OCI-LY3 (cell line): ENCODE results near the gene TIAM2.
A peak's percentile ranks its signal among the peaks of the same experiment; 100 is the strongest.

ENCODE experiments used
- H2AFZ ChIP-seq: fragments of 200-600, 300-600 bp; shearing (Covaris generic); 2 replicates; pipeline ENCODE4 v1.6.0; 2014; ENCODE audit warnings: antibody characterized with exemption, low read depth, low read length
- H3K27ac ChIP-seq: fragments of 200-600, 300-600 bp; sonication (generic); 2 replicates; pipeline ENCODE4 v1.5.1; 2014; ENCODE audit warnings: mild to moderate bottlenecking, low read length, moderate library complexity, mixed read lengths
- H3K27me3 ChIP-seq: fragments of 200-600, 300-600 bp; sonication (generic); 2 replicates; pipeline ENCODE4 v1.6.1; 2014; ENCODE audit warnings: low read depth, low read length, mixed read lengths
- H3K36me3 ChIP-seq: fragments of 200-600, 300-600 bp; sonication (generic); replicated peaks from 2 replicates; pipeline ENCODE3; 2014; ENCODE audit warnings: low read depth, low read length, mixed read lengths
- H3K4me1 ChIP-seq: fragments of 300-600, 200-600 bp; sonication (generic); 2 replicates; pipeline ENCODE4 v1.6.1; 2014; ENCODE audit warnings: low read length, mixed read lengths
- H3K4me2 ChIP-seq: fragments of 200-600, 300-600 bp; sonication (generic); 2 replicates; pipeline ENCODE4 v1.6.1; 2014; ENCODE audit warnings: low read length, mixed read lengths
- H3K4me3 ChIP-seq: fragments of 300-600, 200-600 bp; sonication (generic); 2 replicates; pipeline ENCODE4 v1.5.1; 2014; ENCODE audit warnings: antibody characterized with exemption, mild to moderate bottlenecking, low read length, moderate library complexity
- H3K79me2 ChIP-seq: fragments of 300-600, 200-600 bp; shearing (Covaris generic); 2 replicates; pipeline ENCODE4 v1.6.1; 2014; ENCODE audit warnings: mild to moderate bottlenecking, low read length, mixed read lengths
- H3K9ac ChIP-seq: fragments of 300-600, 200-600 bp; shearing (Covaris generic); 2 replicates; pipeline ENCODE4 v1.6.0; 2014; ENCODE audit warnings: mild to moderate bottlenecking, low read length, moderate library complexity
- H3K9me3 ChIP-seq: fragments of 200-600, 300-600 bp; shearing (Covaris generic); 2 replicates; pipeline ENCODE4 v1.6.1; 2014; ENCODE audit warnings: low read length, mixed read lengths; ENCODE audit not compliant: insufficient read depth
- H4K20me1 ChIP-seq: fragments of 200-600, 300-600 bp; sonication (generic); 2 replicates; pipeline ENCODE4 v1.6.1; 2016; ENCODE audit warnings: low read length, mixed read lengths; ENCODE audit not compliant: insufficient read depth
- CTCF ChIP-seq: fragments of 200-600, 300-600 bp; sonication (generic); IDR thresholded peaks from 2 replicates; pipeline ENCODE4 v1.5.1; 2014; ENCODE audit warnings: antibody characterized with exemption, low read length, low read depth
- EZH2phosphoT487 ChIP-seq: fragments of 200-600 bp; shearing (Covaris generic); IDR thresholded peaks from 2 replicates; pipeline ENCODE4 v1.6.1; 2018; ENCODE audit warnings: antibody characterized with exemption, mixed run types, low read depth

The TIAM2 gene

DNA sequence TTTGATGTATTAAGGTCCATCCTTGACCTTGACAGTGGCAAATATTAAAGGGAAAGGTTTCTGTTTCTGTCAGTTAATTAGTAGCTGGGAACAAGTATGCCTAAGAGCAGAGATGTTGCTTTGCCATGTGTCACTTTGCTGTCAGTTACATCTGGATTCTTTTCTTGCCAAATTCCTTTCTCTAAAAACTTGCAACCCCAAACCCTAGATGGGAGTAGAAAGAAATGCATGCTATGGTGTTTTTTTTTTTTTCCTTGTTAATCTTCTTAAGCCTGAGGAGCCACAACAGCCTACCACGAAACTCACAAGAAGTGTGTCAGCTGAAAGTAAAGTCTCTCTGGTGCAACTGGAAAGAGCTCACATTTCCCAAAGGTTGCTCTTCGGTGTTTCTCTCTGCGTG lies 250.7 kb downstream of the TIAM2 start:
- Histone ChIP-seq H3K9me3 (no peaks in the 10 kb centered on the region), H3K9ac (no peak overlapping the region), H4K20me1 (no peaks in the 10 kb centered on the region), H3K27me3 (no peaks in the 10 kb centered on the region), H3K36me3 (no peaks in the 10 kb centered on the region), H3K4me2 (no peak overlapping the region), H3K4me3 (no peak overlapping the region), H3K79me2 (no peaks in the 10 kb centered on the region), H3K4me1 (peaks cover 12% of the 10 kb centered on the region), H3K27ac (no peak overlapping the region), H2AFZ (no peak overlapping the region)
- TF ChIP-seq EZH2phosphoT487 (no peak), CTCF (no peak)

DNA sequence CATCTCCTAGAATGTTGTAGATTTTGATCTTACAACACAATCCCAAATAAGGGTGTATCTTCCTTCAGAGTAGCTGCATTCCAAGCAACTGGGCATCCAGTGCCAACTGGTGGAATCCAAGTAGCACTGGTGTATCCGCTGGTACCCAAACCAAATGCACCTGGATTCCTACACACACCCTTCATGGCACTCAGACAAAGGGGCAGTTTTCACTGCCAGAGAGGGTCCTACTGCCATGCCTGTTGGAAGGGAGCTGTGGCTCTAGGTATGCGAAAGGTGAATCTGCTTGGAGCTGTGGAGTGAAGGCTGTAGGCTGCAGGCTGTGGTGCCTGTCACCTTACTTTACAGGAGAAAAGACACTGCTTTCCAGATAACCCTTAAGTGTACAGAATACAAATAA lies 251.7 kb downstream of the TIAM2 start:
- Histone ChIP-seq H3K27me3 (no peaks in the 10 kb centered on the region), H3K79me2 (no peaks in the 10 kb centered on the region), H3K9ac (no peak overlapping the region), H3K9me3 (no peaks in the 10 kb centered on the region), H3K4me1 (peaks cover 12% of the 10 kb centered on the region), H3K27ac (no peak overlapping the region), H4K20me1 (no peaks in the 10 kb centered on the region), H2AFZ (no peak overlapping the region), H3K4me3 (no peak overlapping the region), H3K36me3 (no peaks in the 10 kb centered on the region), H3K4me2 (no peak overlapping the region)
- TF ChIP-seq EZH2phosphoT487 (no peak), CTCF (no peak)

DNA sequence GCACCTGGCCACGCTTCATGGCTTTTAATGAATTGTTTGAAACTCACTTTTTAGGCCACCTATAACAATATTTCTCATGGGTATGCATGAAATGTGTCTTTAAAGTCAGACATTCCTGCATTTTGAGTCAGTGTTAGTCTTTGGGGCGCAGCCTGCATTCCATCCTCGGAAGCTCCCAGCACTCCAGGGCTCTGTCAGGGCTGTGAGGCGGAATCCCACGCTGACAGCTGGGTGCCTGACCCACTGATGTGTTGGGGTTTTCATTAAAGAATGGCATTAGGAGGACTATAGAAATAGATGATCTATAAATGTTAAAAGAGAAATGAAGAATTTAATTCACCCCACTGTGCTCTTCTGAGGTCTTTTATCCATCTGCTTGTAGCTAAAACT lies 252.5 kb downstream of the TIAM2 start:
- H2AFZ ChIP-seq = no peak overlapping the region
- H3K27ac ChIP-seq = peak overlapping the region; percentile 88
- H3K9me3 ChIP-seq = no peaks in the 10 kb centered on the region

More for the DNA sequence above, 252.5 kb downstream of the TIAM2 start:
- peaks cover 12% of the 10 kb centered on the region for H3K4me1 ChIP-seq
- H3K79me2 ChIP-seq = no peaks in the 10 kb centered on the region
- peak overlapping the region; percentile 76 for H3K4me3 ChIP-seq
- no peak for TF ChIP-seq EZH2phosphoT487
- no peak for TF ChIP-seq CTCF
- peaks cover 2% of the 10 kb centered on the region for H3K36me3 ChIP-seq
- no peaks in the 10 kb centered on the region for H4K20me1 ChIP-seq
- peak overlapping the region; percentile 75 for H3K4me2 ChIP-seq
- H3K27me3 ChIP-seq = no peaks in the 10 kb centered on the region
- H3K9ac ChIP-seq = peak overlapping the region; percentile 63
